Measurements from ENCODE around the gene LDLRAD2. TPM values are rescaled to one million over a fixed set of nuclear protein-coding genes. Genes with fewer than 3 reads are reported as not detected.
"Not testable (repeated sequence)": the region's sequence is repeated elsewhere in the genome, so short reads cannot be mapped to it uniquely, and the experiment has no call there.

The LDLRAD2 gene
- total RNA-seq, 2 donors from 2014 or later = 0.24 to 0.28 TPM

- DNase-seq (ENCODE audit: low spot score) = peak; percentile 87
- intact Hi-C loops (cut with DNase I) = no loop called here
These were observed 29.7 kb upstream of the LDLRAD2 start for GRCh38 chr1:21782349-21782867.

- intact Hi-C loops (cut with DNase I) = no loop called here
- peak; percentile 99 for DNase-seq (ENCODE audit: low spot score)
These were observed 29.0 kb upstream of the LDLRAD2 start, which contains the start of gene USP48 for GRCh38 chr1:21782868-21783678. USP48 (minus strand) TSS chr1:21783149; CDS start chr1:21782957, 192 bp downstream.

GRCh38 chr1:21783679-21784603, 28.1 kb upstream of the LDLRAD2 start:
- intact Hi-C loops (cut with DNase I) = no loop called here

GRCh38 chr1:21785764-21786163, 26.3 kb upstream of the LDLRAD2 start:
- intact Hi-C loops (cut with DNase I); DNase-seq (ENCODE audit: low spot score): not testable (repeated sequence)

More at GRCh38 chr1:21783679-21784603, 28.1 kb upstream of the LDLRAD2 start:
- no peak for DNase-seq (ENCODE audit: low spot score)

GRCh38 chr1:21786640-21787039, 25.4 kb upstream of the LDLRAD2 start:
- intact Hi-C loops (cut with DNase I) = no loop called here

GRCh38 chr1:21793104-21793503, 19.0 kb upstream of the LDLRAD2 start:
- intact Hi-C loops (cut with DNase I) = no loop called here

More at GRCh38 chr1:21786640-21787039, 25.4 kb upstream of the LDLRAD2 start:
- no peak for DNase-seq (ENCODE audit: low spot score)

GRCh38 chr1:21794656-21795055, 17.4 kb upstream of the LDLRAD2 start:
- intact Hi-C loops (cut with DNase I) = no loop called here
- no peak for DNase-seq (ENCODE audit: low spot score)

More at GRCh38 chr1:21793104-21793503, 19.0 kb upstream of the LDLRAD2 start:
- no peak for DNase-seq (ENCODE audit: low spot score)

- DNase-seq (ENCODE audit: low spot score) = no peak
- intact Hi-C loops (cut with DNase I) = no loop called here
These were observed 17.0 kb upstream of the LDLRAD2 start for GRCh38 chr1:21795075-21795474.

GRCh38 chr1:21799730-21800129, 12.3 kb upstream of the LDLRAD2 start:
- DNase-seq (ENCODE audit: low spot score) = no peak
- intact Hi-C loops (cut with DNase I) = no loop called here

GRCh38 chr1:21801100-21801499, 11.0 kb upstream of the LDLRAD2 start:
- intact Hi-C loops (cut with DNase I) = no loop called here
- DNase-seq (ENCODE audit: low spot score) = no peak

GRCh38 chr1:21804536-21804935, 7.5 kb upstream of the LDLRAD2 start:
- no peak for DNase-seq (ENCODE audit: low spot score)
- intact Hi-C loops (cut with DNase I) = no loop called here

- intact Hi-C loops (cut with DNase I) = no loop called here
- DNase-seq (ENCODE audit: low spot score) = no peak
These were observed 1.5 kb downstream of the LDLRAD2 start for GRCh38 chr1:21813542-21813941.

- intact Hi-C loops (cut with DNase I) = no loop called here
- no peak for DNase-seq (ENCODE audit: low spot score)
These were observed 2.3 kb downstream of the LDLRAD2 start for GRCh38 chr1:21814241-21814918.

GRCh38 chr1:21814981-21815582, 3.0 kb downstream of the LDLRAD2 start:
- intact Hi-C loops (cut with DNase I) = no loop called here
- no peak for DNase-seq (ENCODE audit: low spot score)

- DNase-seq (ENCODE audit: low spot score) = no peak
- intact Hi-C loops (cut with DNase I) = no loop called here
These were observed 3.8 kb downstream of the LDLRAD2 start for GRCh38 chr1:21815724-21816321.

GRCh38 chr1:21816602-21817302, 4.7 kb downstream of the LDLRAD2 start:
- intact Hi-C loops (cut with DNase I) = no loop called here
- DNase-seq (ENCODE audit: low spot score) = no peak

GRCh38 chr1:21818656-21819055, 6.6 kb downstream of the LDLRAD2 start:
- intact Hi-C loops (cut with DNase I) = no loop called here

More at GRCh38 chr1:21818656-21819055, 6.6 kb downstream of the LDLRAD2 start:
- DNase-seq (ENCODE audit: low spot score) = no peak
